ENCODE results near the gene ERP27.

ERP27 gene

DNA sequence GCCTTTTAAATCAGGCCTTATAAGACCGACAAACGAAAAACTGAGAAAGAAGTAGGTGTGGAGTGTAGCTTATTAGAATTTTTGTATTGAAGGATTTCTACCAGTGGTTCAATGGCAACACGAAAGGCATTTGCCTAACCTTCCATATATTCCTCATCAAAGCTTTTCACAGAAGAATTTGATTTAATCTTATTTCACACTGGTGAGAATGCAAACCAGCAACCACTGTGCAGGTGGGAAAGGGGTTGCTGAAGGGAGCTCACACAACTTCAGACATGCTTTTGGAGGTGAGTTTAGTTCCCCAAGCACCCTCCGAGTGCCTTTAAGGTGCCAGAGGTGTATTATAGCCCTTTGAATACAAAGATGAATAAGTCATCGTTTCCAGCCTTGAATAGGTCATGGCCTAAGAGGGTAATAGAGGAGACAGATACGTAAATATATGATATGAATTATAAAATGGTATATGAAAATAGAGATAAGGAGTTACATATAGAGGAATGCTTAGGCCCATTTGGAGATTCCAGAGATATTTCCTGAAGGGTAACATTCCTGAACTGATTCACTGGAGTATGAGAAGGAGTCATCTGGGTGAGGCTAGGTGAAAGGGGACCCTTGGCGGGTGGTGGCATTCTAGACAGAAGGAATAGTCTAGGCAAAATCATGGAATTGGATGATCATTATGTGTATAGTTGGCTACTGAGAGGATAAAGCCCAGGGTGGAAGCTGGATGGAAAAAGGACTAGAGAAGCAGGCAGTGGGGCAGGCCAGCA, 6.4 kb downstream of the ERP27 start:
- Mint-ChIP-seq H3K4me1 (peaks cover 9% of the 10 kb centered on the region), H3K27ac (peak overlapping the region; percentile 3), H3K4me3 (no peak overlapping the region), H3K36me3 (peaks cover 47% of the 10 kb centered on the region), H3K9me3 (no peaks in the 10 kb centered on the region)
- DNase-seq (ENCODE audit: low spot score in 2 of 2) (no peak), ATAC-seq (no peak)

DNA sequence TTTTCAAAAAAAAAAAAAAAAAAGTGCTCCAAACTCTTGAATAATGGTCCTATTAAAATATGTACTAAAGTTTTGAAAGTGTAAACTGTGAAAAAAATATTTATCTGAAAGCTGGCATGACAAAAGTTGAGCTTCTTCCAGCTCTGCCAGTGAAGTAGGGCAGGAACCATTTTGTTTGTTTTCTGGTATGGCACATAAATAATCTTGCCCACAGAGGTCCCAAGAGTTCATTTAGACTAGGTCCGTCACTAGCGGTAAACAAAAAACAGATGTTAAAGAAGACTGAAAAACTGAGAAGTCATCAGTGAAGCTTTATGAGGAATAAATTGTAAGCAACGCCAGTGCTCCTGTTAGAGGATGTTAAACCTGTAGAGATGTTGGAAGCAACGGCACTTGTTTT, 7.0 kb downstream of the ERP27 start:
- ATAC-seq, result no peak
- no peak for DNase-seq (ENCODE audit: low spot score in 2 of 2)
- Mint-ChIP-seq H3K4me1 (peaks cover 5% of the 10 kb centered on the region), H3K36me3 (peaks cover 42% of the 10 kb centered on the region), H3K9me3 (no peaks in the 10 kb centered on the region), H3K4me3 (no peak overlapping the region), H3K27ac (no peak overlapping the region)

DNA sequence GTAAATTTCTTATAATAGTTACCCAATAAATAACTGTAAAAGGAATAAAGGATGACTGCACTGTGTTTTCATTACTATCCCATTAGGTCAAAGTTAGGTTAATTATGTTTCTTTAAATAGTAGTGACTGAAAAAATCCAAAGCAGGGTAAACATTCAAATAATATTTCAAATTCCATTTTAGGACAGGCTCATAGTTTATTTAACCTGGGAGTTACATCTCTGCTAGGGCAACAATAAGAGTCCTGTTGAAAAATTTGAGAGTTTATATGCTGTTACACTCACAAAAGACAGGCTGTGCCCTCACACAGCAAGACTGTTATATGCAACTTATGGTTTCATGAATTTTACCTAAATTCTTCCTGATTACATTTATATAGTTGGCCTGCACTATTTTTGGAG, 8.0 kb downstream of the ERP27 start:
- ATAC-seq (no peak), DNase-seq (ENCODE audit: low spot score in 2 of 2) (no peak)
- Mint-ChIP-seq H3K27ac (no peak overlapping the region), H3K4me3 (no peak overlapping the region), H3K36me3 (peaks cover 39% of the 10 kb centered on the region), H3K4me1 (peaks cover 5% of the 10 kb centered on the region), H3K9me3 (no peaks in the 10 kb centered on the region)

DNA sequence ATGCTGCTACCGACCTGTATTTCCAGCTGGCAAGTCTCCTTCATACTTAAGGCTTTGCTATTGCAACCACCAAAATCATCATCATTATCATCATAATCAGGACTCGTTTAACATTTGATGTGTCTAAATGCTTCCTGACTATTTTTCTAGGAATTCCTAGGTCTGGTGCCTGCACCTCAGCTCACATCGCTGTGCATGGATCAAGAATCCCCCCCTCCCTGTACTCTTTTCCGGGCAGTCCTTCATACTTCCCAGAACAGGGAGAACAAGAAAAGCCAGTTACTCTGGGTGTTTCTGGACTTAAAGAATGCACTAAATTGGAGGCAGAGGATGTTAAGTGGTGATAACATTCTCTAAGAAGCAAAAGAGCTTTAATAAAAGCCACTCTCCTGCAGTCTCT, 9.4 kb downstream of the ERP27 start:
- Mint-ChIP-seq H3K4me1 (peaks cover 5% of the 10 kb centered on the region), H3K36me3 (peaks cover 34% of the 10 kb centered on the region), H3K27ac (no peak overlapping the region), H3K9me3 (no peaks in the 10 kb centered on the region), H3K4me3 (no peak overlapping the region)
- DNase-seq (ENCODE audit: low spot score in 2 of 2) (no peak), ATAC-seq (no peak)

DNA sequence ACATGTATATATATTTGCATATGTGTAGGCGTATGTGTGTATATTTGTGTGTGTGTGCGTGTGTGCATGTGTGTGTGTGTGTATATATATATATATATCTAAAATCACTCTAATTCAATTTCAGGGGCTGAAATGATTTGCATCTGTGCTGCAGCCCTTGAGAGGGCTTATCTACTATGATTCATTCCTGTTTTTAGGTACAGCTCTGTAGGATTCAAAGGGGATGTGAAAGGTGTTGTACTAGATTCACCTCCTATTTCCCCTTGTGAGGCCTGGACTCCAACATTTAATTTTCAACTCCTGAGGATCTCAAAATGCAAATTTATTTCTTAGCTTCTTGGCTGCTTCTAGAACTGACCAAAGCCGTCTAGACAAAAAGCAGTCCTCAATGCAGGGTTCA, 11.1 kb downstream of the ERP27 start:
- Mint-ChIP-seq H3K4me3 (no peak overlapping the region), H3K4me1 (no peaks in the 10 kb centered on the region), H3K9me3 (peaks cover 2% of the 10 kb centered on the region), H3K36me3 (peaks cover 28% of the 10 kb centered on the region), H3K27ac (no peak overlapping the region)
- ATAC-seq (no peak), DNase-seq (ENCODE audit: low spot score in 2 of 2) (no peak)

DNA sequence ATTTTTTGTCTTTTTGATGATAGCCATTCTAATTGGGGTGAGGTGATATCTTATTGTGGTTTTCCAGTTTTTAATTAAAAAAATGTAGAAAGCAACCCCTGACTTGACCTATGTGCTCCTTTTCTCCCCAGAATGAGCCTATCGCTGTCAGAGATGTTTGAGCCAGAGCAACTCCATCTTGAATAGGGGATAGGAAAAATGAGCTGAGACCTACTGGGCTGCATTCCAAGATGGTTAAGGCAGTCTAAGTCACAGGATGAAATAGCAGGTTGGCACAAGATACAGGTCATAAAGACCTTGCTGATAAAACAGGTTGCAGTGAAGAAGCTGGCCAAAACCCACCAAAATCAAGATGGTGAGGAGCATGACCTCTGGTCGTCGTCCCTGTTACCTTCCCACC, 13.8 kb downstream of the ERP27 start:
- H3K9me3 Mint-ChIP-seq, result peaks cover 3% of the 10 kb centered on the region
- peaks cover 19% of the 10 kb centered on the region for H3K36me3 Mint-ChIP-seq
- no peak for ATAC-seq
- DNase-seq (ENCODE audit: low spot score in 2 of 2), result no peak
- H3K4me3 Mint-ChIP-seq, result no peak overlapping the region
- H3K4me1 Mint-ChIP-seq, result peaks cover 18% of the 10 kb centered on the region
- H3K27ac Mint-ChIP-seq, result no peak overlapping the region

DNA sequence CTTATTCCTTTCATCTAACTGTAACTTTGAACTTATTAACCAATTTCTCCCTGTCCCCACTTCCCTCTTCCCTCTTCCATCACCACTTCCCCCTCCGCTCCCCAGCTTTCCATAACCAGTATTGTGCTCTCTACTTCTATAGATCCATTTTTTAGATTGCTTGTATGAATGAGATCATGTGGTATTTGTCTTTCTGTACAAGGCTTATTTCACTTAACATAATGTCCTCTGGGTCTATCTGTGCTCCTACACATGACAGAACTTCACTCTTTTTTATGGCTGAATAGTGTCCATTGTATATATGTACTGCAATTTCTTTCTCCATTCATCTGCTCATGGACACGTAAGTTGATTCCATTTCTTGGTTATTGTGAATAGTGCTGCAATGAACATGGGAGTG, 14.4 kb downstream of the ERP27 start:
- Mint-ChIP-seq H3K9me3 (peaks cover 3% of the 10 kb centered on the region), H3K27ac (no peak overlapping the region), H3K36me3 (peaks cover 19% of the 10 kb centered on the region), H3K4me3 (no peak overlapping the region), H3K4me1 (peaks cover 18% of the 10 kb centered on the region)
- no peak for ATAC-seq
- no peak for DNase-seq (ENCODE audit: low spot score in 2 of 2)

DNA sequence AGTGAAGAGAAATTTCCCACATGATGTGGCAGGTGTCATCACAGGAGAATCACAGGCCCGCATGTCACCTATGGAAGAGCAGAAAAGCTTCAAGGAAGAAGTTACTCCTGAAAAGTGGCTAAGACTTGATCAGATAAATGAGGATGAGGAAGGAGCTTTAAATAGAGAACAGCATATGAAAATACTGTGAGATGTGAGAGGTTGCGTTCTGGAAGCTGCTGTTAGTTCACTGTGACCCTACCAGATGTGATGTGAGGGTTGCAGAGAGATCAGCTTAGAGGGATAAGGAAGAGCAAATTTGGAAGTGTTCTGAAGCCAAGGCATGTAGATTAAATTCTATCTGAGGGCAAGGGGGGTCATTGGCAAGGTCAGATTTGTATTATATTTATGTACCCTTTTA, 17.1 kb downstream of the ERP27 start:
- H3K27ac Mint-ChIP-seq, result peak overlapping the region; percentile 76
- H3K4me1 Mint-ChIP-seq, result peaks cover 18% of the 10 kb centered on the region
- peaks cover 24% of the 10 kb centered on the region for H3K36me3 Mint-ChIP-seq
- ATAC-seq (no peak), DNase-seq (ENCODE audit: low spot score in 2 of 2) (no peak)
- H3K4me3 Mint-ChIP-seq, result no peak overlapping the region
- H3K9me3 Mint-ChIP-seq, result peaks cover 3% of the 10 kb centered on the region

DNA sequence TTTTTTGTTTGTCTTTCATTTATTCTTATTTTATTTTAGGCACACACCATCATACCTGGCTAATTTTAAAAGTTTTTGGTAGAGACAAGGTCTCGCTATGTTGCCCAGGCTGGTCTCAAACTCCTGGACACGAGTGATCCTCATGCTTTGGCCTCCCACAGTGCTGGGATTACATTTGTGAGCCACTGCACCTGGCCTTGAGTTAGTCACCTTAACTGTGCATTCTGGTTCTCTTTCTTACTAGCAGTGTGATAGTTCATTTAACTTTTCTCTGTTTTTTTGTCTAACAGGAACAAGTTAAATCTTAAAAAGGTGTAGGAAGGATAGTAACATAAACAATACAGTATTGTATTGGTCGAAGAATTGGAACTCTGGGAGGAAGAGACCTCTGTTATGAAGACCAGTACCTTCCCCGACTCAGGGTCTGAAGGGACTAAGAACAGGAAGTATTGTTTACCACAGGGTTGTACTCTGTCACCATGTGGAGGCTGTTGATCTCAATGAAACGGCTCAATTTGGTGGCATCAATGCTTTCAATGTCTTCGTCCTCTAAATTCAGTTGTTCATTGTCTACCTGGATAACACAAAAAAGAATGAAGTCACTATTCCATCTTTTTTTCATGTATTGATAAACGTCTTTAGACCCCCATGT, 17.7 kb downstream of the ERP27 start:
- ATAC-seq (peak; percentile 91), DNase-seq (ENCODE audit: low spot score in 2 of 2) (no peak)
- Mint-ChIP-seq H3K36me3 (peaks cover 27% of the 10 kb centered on the region), H3K27ac (peak overlapping the region; percentile 76), H3K4me1 (peaks cover 18% of the 10 kb centered on the region), H3K4me3 (no peak overlapping the region), H3K9me3 (peaks cover 3% of the 10 kb centered on the region)

DNA sequence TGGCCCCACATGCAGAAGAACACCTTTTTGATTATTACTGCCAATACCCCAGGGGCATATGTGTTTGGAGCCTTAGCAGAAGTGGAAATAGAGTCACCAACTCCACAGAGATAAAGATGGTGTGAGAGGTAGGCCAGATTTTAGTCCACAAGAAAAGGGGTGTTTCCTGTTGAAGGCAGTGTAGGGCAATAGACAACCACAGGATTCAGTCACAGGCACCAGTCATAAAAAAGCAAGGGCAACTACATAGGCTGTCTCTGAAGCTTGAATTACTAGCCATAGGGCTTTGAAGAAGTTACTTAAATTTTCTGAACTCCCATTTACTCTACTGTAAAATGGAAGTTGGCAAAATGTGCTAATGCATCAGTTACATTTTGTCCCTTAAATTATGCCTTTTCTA, 18.9 kb downstream of the ERP27 start:
- Mint-ChIP-seq H3K9me3 (peaks cover 3% of the 10 kb centered on the region), H3K36me3 (peaks cover 38% of the 10 kb centered on the region)
- peak; percentile 72 for ATAC-seq

DNA sequence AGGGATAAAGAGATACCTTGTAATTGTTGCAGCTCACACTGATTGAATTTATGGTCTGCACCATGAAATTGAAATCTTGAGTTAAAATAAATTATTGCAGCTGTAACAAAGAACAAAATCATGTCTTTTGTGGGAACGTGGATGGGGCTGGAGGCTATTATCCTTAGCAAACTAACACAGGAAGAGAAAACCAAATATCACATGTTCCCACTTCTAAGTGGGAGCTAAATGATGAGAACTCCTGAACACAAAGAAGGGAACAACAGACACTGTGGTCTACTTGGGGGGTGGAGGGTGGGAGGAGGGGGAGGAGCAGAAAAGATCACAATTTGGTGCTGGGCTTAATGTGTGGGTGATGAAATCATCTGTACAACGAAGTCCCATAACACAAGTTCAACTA, 22.6 kb downstream of the ERP27 start:
- no peak overlapping the region for H3K27ac Mint-ChIP-seq
- no peaks in the 10 kb centered on the region for H3K9me3 Mint-ChIP-seq
- peaks cover 18% of the 10 kb centered on the region for H3K4me1 Mint-ChIP-seq
- H3K36me3 Mint-ChIP-seq, result peaks cover 46% of the 10 kb centered on the region
- H3K4me3 Mint-ChIP-seq, result no peak overlapping the region
- ATAC-seq (no peak), DNase-seq (ENCODE audit: low spot score in 2 of 2) (no peak)

More for the DNA sequence above, 18.9 kb downstream of the ERP27 start:
- H3K4me3 Mint-ChIP-seq, result no peak overlapping the region
- no peak for DNase-seq (ENCODE audit: low spot score in 2 of 2)
- peaks cover 18% of the 10 kb centered on the region for H3K4me1 Mint-ChIP-seq
- peak overlapping the region; percentile 76 for H3K27ac Mint-ChIP-seq

DNA sequence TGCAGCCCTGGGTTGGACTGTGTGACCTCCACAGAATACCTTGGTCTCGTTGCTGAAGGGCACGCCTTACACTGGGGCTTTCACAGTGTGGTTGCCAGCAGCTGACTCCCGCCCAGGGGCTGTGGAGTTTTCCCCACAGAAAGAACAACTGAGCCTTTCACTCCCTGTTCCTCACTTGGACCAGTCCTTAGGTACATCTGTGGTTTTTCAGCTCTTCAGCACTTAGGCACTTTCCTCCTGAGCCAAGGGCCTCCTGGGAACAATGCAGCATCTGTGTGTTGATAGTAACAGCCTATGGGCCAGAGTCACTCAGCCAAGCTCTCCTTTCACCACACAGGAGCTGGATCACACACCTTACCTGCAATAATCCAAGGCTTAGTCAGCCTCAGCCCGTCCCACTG, 25.0 kb downstream of the ERP27 start:
- Mint-ChIP-seq H3K27ac (no peak overlapping the region), H3K4me3 (no peak overlapping the region), H3K36me3 (peaks cover 33% of the 10 kb centered on the region), H3K9me3 (no peaks in the 10 kb centered on the region), H3K4me1 (peaks cover 21% of the 10 kb centered on the region)
- ATAC-seq (no peak), DNase-seq (ENCODE audit: low spot score in 2 of 2) (no peak)

DNA sequence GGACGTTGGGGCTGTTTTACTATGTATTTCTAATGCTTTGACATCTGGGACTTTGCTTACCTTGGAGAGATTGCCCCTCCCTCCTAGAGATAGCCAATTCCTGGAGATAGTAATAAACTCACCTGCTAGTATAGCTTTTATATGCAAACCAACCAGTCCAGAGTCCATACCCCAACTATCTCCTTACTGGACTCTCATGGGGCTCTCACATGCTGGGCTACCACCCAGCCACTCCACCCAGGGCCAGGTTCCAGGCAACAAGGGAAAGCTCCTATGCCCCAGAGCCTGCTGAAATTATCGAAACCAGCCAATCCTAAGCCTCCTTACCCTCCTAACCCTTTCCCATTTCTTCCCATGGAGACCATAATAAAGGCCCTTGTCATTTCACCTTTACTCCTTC, 27.2 kb downstream of the ERP27 start:
- Mint-ChIP-seq H3K36me3 (peaks cover 32% of the 10 kb centered on the region), H3K4me3 (no peak overlapping the region), H3K27ac (peak overlapping the region; percentile 65)

DNA sequence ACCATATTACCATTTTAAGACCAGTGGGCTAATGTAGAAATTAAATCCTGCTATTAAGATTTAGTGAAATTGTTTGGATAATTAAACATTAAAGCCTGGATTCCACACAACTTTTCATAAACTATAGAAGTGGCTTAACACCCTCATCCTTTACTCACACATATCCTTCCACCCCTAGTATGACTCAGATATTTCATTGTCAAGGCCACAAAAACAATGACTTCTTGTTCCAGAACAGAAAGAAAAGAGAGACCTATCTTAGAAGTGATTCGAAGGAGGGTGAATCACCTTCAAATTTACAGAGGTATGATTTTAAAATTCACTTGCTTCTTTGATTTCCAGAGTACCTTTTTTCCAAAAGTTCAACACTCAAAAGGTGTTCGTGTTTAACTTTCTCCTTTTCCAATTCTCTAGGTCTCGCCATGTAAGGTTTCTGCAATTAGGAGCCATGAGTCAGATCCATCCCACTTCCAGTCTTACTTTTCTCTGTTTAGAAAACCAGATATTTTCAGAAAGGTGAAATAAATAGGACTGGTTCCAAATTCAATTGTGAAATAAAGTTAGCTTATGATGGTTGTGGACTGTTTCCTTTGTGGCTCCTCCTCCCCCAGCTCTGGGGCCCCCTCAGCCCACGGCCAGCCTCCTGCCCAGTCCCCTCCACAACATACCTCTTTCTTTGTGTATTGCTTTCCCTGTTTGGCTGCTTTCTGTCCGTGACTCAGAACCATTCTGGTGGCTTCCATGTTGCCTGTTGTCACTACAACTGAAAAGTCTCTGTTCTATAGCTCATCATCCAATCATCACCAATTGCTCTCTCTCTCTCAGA, 28.0 kb downstream of the ERP27 start:
- H3K9me3 Mint-ChIP-seq, result no peaks in the 10 kb centered on the region
- H3K4me3 Mint-ChIP-seq, result peak overlapping the region; percentile 27
- DNase-seq (ENCODE audit: low spot score in 2 of 2) (peak; percentile 7 to 59), ATAC-seq (peak; percentile 90)
- H3K27ac Mint-ChIP-seq, result peak overlapping the region; percentile 65
- peaks cover 31% of the 10 kb centered on the region for H3K4me1 Mint-ChIP-seq
- H3K36me3 Mint-ChIP-seq, result peaks cover 24% of the 10 kb centered on the region

More for the DNA sequence above, 27.2 kb downstream of the ERP27 start:
- Mint-ChIP-seq H3K9me3 (no peaks in the 10 kb centered on the region), H3K4me1 (peaks cover 31% of the 10 kb centered on the region)
- DNase-seq (ENCODE audit: low spot score in 2 of 2) (no peak), ATAC-seq (no peak)

DNA sequence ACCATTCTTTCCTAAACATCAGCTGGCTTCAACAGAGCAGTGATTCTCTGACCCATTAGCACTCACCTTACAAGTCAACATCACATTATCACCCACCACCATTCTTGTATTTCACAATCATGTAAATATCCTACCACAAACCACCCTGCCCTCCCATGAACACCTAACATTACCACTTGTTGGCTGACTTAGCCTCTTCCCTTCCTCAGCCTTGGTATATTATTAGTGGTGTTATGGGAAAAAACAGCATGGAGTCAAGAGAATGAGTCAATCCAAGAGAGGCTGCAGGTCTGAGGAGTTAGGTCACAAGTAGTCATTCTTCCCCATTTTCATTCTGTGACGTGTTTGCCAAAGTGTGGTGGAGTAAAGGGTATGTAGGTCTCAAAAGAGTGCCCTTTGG, 30.4 kb downstream of the ERP27 start:
- Mint-ChIP-seq H3K9me3 (no peaks in the 10 kb centered on the region), H3K4me1 (peaks cover 31% of the 10 kb centered on the region), H3K4me3 (no peak overlapping the region), H3K27ac (no peak overlapping the region), H3K36me3 (peaks cover 8% of the 10 kb centered on the region)
- DNase-seq (ENCODE audit: low spot score in 2 of 2) (no peak), ATAC-seq (peak; percentile 62)

All from stimulated activated effector memory CD8-positive, alpha-beta T cell treated with anti-CD3 and anti-CD28 coated beads, Interleukin-12 subunit alpha, Interleukin-12 subunit beta, amount 100 ng/mL, for 72 hours (primary cell).